GM12878 (cell line): Measurements from ENCODE around the gene AP2A2. TPM values are rescaled to one million over a fixed set of nuclear protein-coding genes. Genes with fewer than 3 reads are reported as not detected.

Source experiments
- ATAC-seq: fragments of 200-7000 bp; cut with Tn5 transposase; 3 replicates; pipeline ENCODE4 v1.9.1; 2020; ENCODE audit warnings: mild to moderate bottlenecking, moderate library complexity
- Bru-seq: library from RNA; stranded (reverse); fragments of 400-500 nt; gene quantifications from one replicate; lab custom pipeline; 2021; lab: Mats Ljungman, UMichigan
- BruChase-seq, 2 experiments: library from RNA; stranded (reverse); fragments of 400-500 nt; gene quantifications; one replicate each; lab custom pipeline; 2021; lab: Mats Ljungman, UMichigan
- BruUV-seq: library from RNA; stranded (reverse); fragments of 400-500 nt; replicated peaks from 2 replicates; lab custom pipeline; 2021; lab: Mats Ljungman, UMichigan
- CTCF ChIA-PET: fragments of 300-600 bp; sonication (Branson Sonifier 250); formaldehyde crosslinking; extraction: SDS; loops from one replicate; lab custom pipeline; 2021; ENCODE audit warnings: inconsistent platforms; lab: Yijun Ruan, JAX
- POLR2A ChIA-PET: fragments of 350-600 bp; formaldehyde crosslinking; extraction: SDS; loops from one replicate; lab custom pipeline; 2021; ENCODE audit warnings: inconsistent platforms; lab: Charles Lee
- RAD21 ChIA-PET: fragments of 300-600 bp; sonication (Branson Sonifier 250); formaldehyde crosslinking; loops from one replicate; lab custom pipeline; 2023; ENCODE audit warnings: antibody characterized with exemption; ENCODE audit not compliant: unreplicated experiment; lab: Charles Lee
- SMC1A ChIA-PET: fragments of 300-600 bp; sonication (Branson Sonifier 250); formaldehyde crosslinking; loops from one replicate; lab custom pipeline; 2023; ENCODE audit not compliant: unreplicated experiment, uncharacterized antibody; lab: Charles Lee
- DNase-seq: peaks from one replicate; pipeline ENCODE4 v3.0.0-alpha.2; 2011; ENCODE audit warnings: low read depth, low spot score
- FAIRE-seq: peaks from 3 replicates; lab custom pipeline; 2011; peaks lifted over from hg19 to GRCh38; lab: Jason Lieb, UNC
- H2AFZ ChIP-seq: 2 replicates; pipeline ENCODE4 v1.6.0; 2011; ENCODE audit warnings: low read depth, low read length, control low read depth; ENCODE audit not compliant: control insufficient read depth
- H3K27ac ChIP-seq: 2 replicates; pipeline ENCODE4 v1.5.1; 2011; ENCODE audit warnings: control low read depth; ENCODE audit not compliant: control insufficient read depth, insufficient read depth
- H3K27me3 ChIP-seq, 2 experiments: replicated peaks in 1 of 2; 2 replicates each; pipeline versions ENCODE4 v1.6.0 to v1.6.1; 2011; ENCODE audit warnings: low read length in 1 of 2; ENCODE audit not compliant: control insufficient read depth in 2 of 2, insufficient read depth in 2 of 2
- H3K36me3 ChIP-seq, 2 experiments: 2 replicates each; pipeline ENCODE4 v1.5.1; 2011; ENCODE audit warnings: low read length in 1 of 2; ENCODE audit not compliant: control insufficient read depth in 2 of 2, insufficient read depth in 2 of 2
- H3K4me1 ChIP-seq: 2 replicates; pipeline ENCODE4 v1.6.1; 2011; ENCODE audit warnings: mild to moderate bottlenecking, low read length, moderate library complexity, mixed read lengths; ENCODE audit not compliant: control insufficient read depth, insufficient read depth
- H3K4me2 ChIP-seq: 2 replicates; pipeline ENCODE4 v1.6.0; 2011; ENCODE audit warnings: control low read depth; ENCODE audit not compliant: control insufficient read depth, insufficient read depth
- H3K4me3 ChIP-seq: fragments of 200-600 bp; sonication (generic); 2 replicates; pipeline ENCODE4 v1.5.1; 2016
- H3K79me2 ChIP-seq: 2 replicates; pipeline ENCODE4 v1.6.0; 2011; ENCODE audit warnings: low read length; ENCODE audit not compliant: control insufficient read depth, insufficient read depth
- H3K9ac ChIP-seq: 2 replicates; pipeline ENCODE4 v1.8.0; 2011; ENCODE audit warnings: low read length, control low read depth, mixed read lengths; ENCODE audit not compliant: control insufficient read depth, insufficient read depth
- H3K9me3 ChIP-seq: replicated peaks from 3 replicates; pipeline ENCODE4 v1.5.1; 2011; ENCODE audit warnings: mild to moderate bottlenecking, low read length; ENCODE audit not compliant: control insufficient read depth, insufficient read depth
- H4K20me1 ChIP-seq: 2 replicates; pipeline ENCODE4 v1.6.0; 2011; ENCODE audit not compliant: control insufficient read depth, insufficient read depth
- CREB1 ChIP-seq: IDR thresholded peaks from 2 replicates; pipeline ENCODE4 v1.6.1; 2012; ENCODE audit warnings: low read depth, mild to moderate bottlenecking, inconsistent platforms
- DPF2 ChIP-seq: fragments of 450-650 bp; IDR thresholded peaks from 2 replicates; pipeline ENCODE4 v1.6.1; 2017; ENCODE audit warnings: mild to moderate bottlenecking
- IKZF2 ChIP-seq, 2 experiments: fragments of 450-650 bp; IDR thresholded peaks; 2 replicates each; pipeline ENCODE4 v1.6.1; 2017; ENCODE audit warnings: mild to moderate bottlenecking in 2 of 2, moderate library complexity in 2 of 2
- KLF5 ChIP-seq: fragments of 450-650 bp; IDR thresholded peaks from 2 replicates; pipeline ENCODE4 v1.6.1; 2014; ENCODE audit warnings: mild to moderate bottlenecking; ENCODE audit not compliant: partially characterized antibody
- NR2F1 ChIP-seq: fragments of 450-650 bp; conservative IDR thresholded peaks from 2 replicates; pipeline ENCODE4 v1.6.1; 2017; ENCODE audit warnings: mild to moderate bottlenecking
- POLR2A ChIP-seq: IDR thresholded peaks from 2 replicates; pipeline ENCODE4 v1.6.1; 2011; ENCODE audit warnings: low read depth, mild to moderate bottlenecking, low read length
- RAD21 ChIP-seq: IDR thresholded peaks from 2 replicates; pipeline ENCODE4 v1.6.1; 2011; ENCODE audit warnings: mild to moderate bottlenecking, low read depth, low read length, moderate library complexity; ENCODE audit not compliant: insufficient read depth
- RB1 ChIP-seq: fragments of 450-650 bp; formaldehyde crosslinking; IDR thresholded peaks from 2 replicates; pipeline ENCODE4 v1.6.1; 2017; ENCODE audit warnings: mild to moderate bottlenecking, borderline replicate concordance
- YY1 ChIP-seq: IDR thresholded peaks from 2 replicates; pipeline ENCODE4 v1.6.1; 2011; ENCODE audit warnings: low read depth, mild to moderate bottlenecking, low read length
- ZNF207 ChIP-seq: fragments of 450-650 bp; IDR thresholded peaks from 2 replicates; pipeline ENCODE4 v1.6.1; 2014; ENCODE audit warnings: antibody characterized with exemption, mild to moderate bottlenecking, borderline replicate concordance
- ZNF217 ChIP-seq: fragments of 450-650 bp; IDR thresholded peaks from 2 replicates; pipeline ENCODE4 v1.6.1; 2017; ENCODE audit warnings: antibody characterized with exemption, mild to moderate bottlenecking
- WGBS: methylation state at CpG from one replicate; pipeline ENCODE4 v1.1.6; 2016; ENCODE audit warnings: low lambda C conversion rate; ENCODE audit not compliant: insufficient replicate concordance, insufficient coverage; ENCODE audit errors: missing lambda C conversion rate; 5-methylcytosine and 5-hydroxymethylcytosine counted together
- in situ Hi-C: fragments of 300-500 bp; cut with MboI; formaldehyde crosslinking; loops from 9 replicates; pipeline ENCODE4 v1.14.3; 2018; ENCODE audit warnings: mixed read lengths
- intact Hi-C: fragments of 100-400 bp; cut with micrococcal nuclease; formaldehyde crosslinking; loops from one replicate; pipeline ENCODE4 v1.14.2; 2022; ENCODE audit not compliant: unreplicated experiment
- long read RNA-seq, 2 experiments: library from polyadenylated mRNA; unstranded; transcript quantifications; one replicate each; pipeline ENCODE4 v2.0.0, GENCODE V29; 2019 to 2020
- polyA minus RNA-seq, 3 experiments: library from RNA; depleted of rRNA, polyadenylated mRNA; stranded (reverse); fragments of >200 nt; gene quantifications; 2 replicates each; pipeline ENCODE4 v1.2.3, GENCODE V29; 2011
- polyA plus RNA-seq, 11 experiments: library from polyadenylated mRNA; depleted of rRNA in 4 of 11; unstranded in 6 of 11; stranded (reverse) in 5 of 11; fragments of >200 nt; fragmentation: Nextera tagmentation in 4 of 11; fragmentation: Illumina TruSeq in 1 of 11; extraction: Ambion mirVana in 4 of 11; extraction: Trizol in 1 of 11; gene quantifications; 1 replicate in 1 of 11; 2 replicates in 10 of 11; pipeline versions ENCODE4 v1.2.1 to v1.2.3, GENCODE V29; 2011 to 2016; ENCODE audit warnings: inconsistent platforms in 2 of 11, missing spikeins in 2 of 11, low read depth in 1 of 11
- total RNA-seq, 4 experiments: library from RNA; depleted of rRNA in 3 of 4; stranded (reverse); fragments of >200 nt in 3 of 4; fragmentation: Illumina TruSeq in 1 of 4; extraction: Trizol in 1 of 4; gene quantifications; 2 replicates each; pipeline versions ENCODE4 v1.2.1 to v1.2.3, GENCODE V29; 2013 to 2021
- TF ChIP-seq, protein P1 (sequence below): fragments of 450-650 bp; conservative IDR thresholded peaks from 2 replicates; pipeline ENCODE4 v1.6.1; 2017; ENCODE audit warnings: mild to moderate bottlenecking, moderate library complexity
- TF ChIP-seq, protein P2 (sequence below), 3 experiments: IDR thresholded peaks in 2 of 3; conservative IDR thresholded peaks in 1 of 3; 2 replicates each; pipeline ENCODE4 v1.5.1; 2011; ENCODE audit warnings: low read depth in 3 of 3, low read length in 3 of 3, mild to moderate bottlenecking in 3 of 3, control low read depth in 2 of 3, moderate library complexity in 2 of 3, inconsistent platforms in 1 of 3, mixed read lengths in 1 of 3; ENCODE audit not compliant: control insufficient read depth in 2 of 3, insufficient read depth in 1 of 3; ENCODE audit errors: extremely low read depth in 1 of 3
- TF ChIP-seq, protein P3 (sequence below): fragments of 450-650 bp; IDR thresholded peaks from 2 replicates; pipeline ENCODE4 v1.6.1; 2016; ENCODE audit warnings: mild to moderate bottlenecking

The AP2A2 gene
- total RNA-seq (2013; cell fraction: nucleolus; rRNA removed): 81.6 and 92.4 TPM in 2 replicates
- total RNA-seq (2014; rRNA removed) (12.8 and 15.1 TPM in 2 replicates), total RNA-seq (2014; rRNA removed; fragmentation: Illumina TruSeq; extraction: Trizol) (17.7 TPM in 2 replicates), total RNA-seq (2021) (42.0 and 46.8 TPM in 2 replicates), polyA plus RNA-seq (2011; rRNA removed) (23.2 and 34.8 TPM in 2 replicates), polyA plus RNA-seq (2014; fragmentation: Illumina TruSeq; extraction: Trizol) (39.6 and 48.8 TPM in 2 replicates), polyA plus RNA-seq (2014; fragmentation: Nextera tagmentation; extraction: Ambion mirVana) (1 to 10 TPM in 1 of 2 experiments, under 1 TPM in 1; 0.58 to 2.6 TPM), polyA plus RNA-seq (2014; rRNA removed) (26.4 and 32.6 TPM in 2 replicates), polyA plus RNA-seq (2016; fragmentation: Nextera tagmentation; extraction: Ambion mirVana) (10 to 100 TPM; 14.4 to 18.8 TPM), polyA minus RNA-seq (2011; rRNA and poly(A)+ RNA removed) (40.8 and 41.6 TPM in 2 replicates), Bru-seq, nascent RNA (percentile 64 among the genes with signal in this experiment), BruChase-seq, experiment 1, labeled RNA remaining after a 6-hour chase (percentile 81 among the genes with signal in this experiment), BruChase-seq, experiment 2, labeled RNA remaining after a 2-hour chase (percentile 73 among the genes with signal in this experiment)
- 27.9 TPM for polyA plus RNA-seq (2011; ENCODE audit: low read depth)
- 27.5 and 29.6 TPM in 2 replicates for polyA plus RNA-seq (2011; cell fraction: cytosol; rRNA removed)
- polyA plus RNA-seq (2011; cell fraction: nucleus; rRNA removed): 106 and 121 TPM in 2 replicates
- 21.7 and 22.3 TPM in 2 replicates for polyA plus RNA-seq (2012)
- 24.7 and 32.3 TPM in 2 replicates for polyA minus RNA-seq (2011; cell fraction: cytosol; rRNA and poly(A)+ RNA removed)
- 23.9 and 38.2 TPM in 2 replicates for polyA minus RNA-seq (2011; cell fraction: nucleus; rRNA and poly(A)+ RNA removed)
- long read RNA-seq, experiment 1, partial matches to known transcripts: 0 of 1 reads
- long read RNA-seq, experiment 1, other reads (novel, unspliced or antisense): 1 of 1 reads
- long read RNA-seq, experiment 2, partial matches to known transcripts: 1 of 2 reads
- long read RNA-seq, experiment 2, other reads (novel, unspliced or antisense): 1 of 2 reads

DNA sequence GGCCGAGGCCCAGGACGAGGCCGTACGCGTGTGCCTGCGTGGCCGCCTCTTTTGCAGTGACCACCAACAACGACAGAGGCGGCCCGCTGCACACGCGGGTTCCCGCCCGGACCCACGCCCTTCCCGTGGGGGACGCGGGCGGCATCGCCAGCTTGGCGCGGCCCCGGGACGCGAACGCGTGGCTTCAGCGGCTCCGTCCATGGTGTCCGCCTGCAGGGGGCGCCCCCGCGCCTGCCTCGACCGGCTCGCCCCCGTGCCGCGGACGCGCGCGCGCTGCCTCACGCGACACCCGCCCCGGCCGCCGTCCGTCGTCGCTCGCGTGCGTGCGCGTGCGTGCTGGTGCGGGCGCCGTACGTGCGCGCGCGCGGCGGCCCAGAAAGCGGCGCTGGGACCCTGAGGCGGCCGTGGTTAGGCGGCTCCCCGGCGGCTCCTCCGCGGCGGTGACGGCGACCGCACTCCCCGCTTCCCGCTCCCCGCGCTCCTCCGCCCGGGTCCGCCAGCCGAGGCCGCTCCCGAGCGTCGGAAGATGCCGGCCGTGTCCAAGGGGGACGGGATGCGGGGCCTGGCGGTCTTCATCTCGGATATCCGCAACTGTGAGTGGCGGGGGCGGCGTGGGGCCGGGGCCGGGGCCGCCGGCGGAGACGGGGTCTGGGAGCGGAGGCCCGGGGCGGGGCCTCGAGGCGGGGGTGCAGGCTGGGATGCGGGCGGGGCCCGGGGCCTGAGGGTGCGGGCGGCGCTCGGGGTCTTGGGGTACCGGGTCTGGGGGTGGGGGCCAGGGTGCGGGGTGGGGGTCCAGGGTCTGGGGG lies at the start of gene AP2A2:
TSS of gene AP2A2 (plus strand) at position 375 of the 806 bp plus-strand sequence. CDS start at position 527, 152 bp downstream.
- no peak for DNase-seq
- no peaks in the 10 kb centered on the region for H3K27me3 ChIP-seq
- H3K4me3 ChIP-seq: peak within 1 kb of the TSS; percentile 66
- H3K9ac ChIP-seq: peak within 1 kb of the TSS; percentile 70
- peak within 1 kb of the TSS; percentile 95 for H3K4me2 ChIP-seq
- POLR2A ChIA-PET: interaction anchor here (0.6 to 0.7 kb wide), 2 partner anchors 16 to 928 kb away, joined by 3 to 4 read pairs; no protein-coding TSS in a partner anchor
- intact Hi-C loops: loop anchor here (5.0 kb wide), 1 partner anchor 127 kb away; no protein-coding TSS in a partner anchor
- H3K9me3 ChIP-seq: no peaks in the 10 kb centered on the region
- H2AFZ ChIP-seq: peak within 1 kb of the TSS; percentile 79
- CTCF ChIA-PET: interaction anchor here (1.5 kb wide), 1 partner anchor 80 kb away, joined by 3 read pairs; no protein-coding TSS in a partner anchor
- H3K27ac ChIP-seq: peak within 1 kb of the TSS; percentile 63
- in situ Hi-C loops: no loop called here
- no peak for FAIRE-seq
- WGBS: 9% methylated on average over 71 of the region's 124 CpGs
- no peaks in the 10 kb centered on the region for H4K20me1 ChIP-seq
- H3K4me1 ChIP-seq: peaks cover 7% of the 10 kb centered on the region; the same call in 1 of the 2 replicates
- BruUV-seq: no TSS peak
- peaks cover 29% of the 10 kb centered on the region for H3K79me2 ChIP-seq
- SMC1A ChIA-PET: no interaction called here
- peak; percentile 78 for ATAC-seq
- RAD21 ChIA-PET: interaction anchor here (1.2 kb wide), 1 partner anchor 15 kb away, joined by 3 read pairs; the partner anchor contains the start of gene CHID1
- H3K36me3 ChIP-seq: no peaks in the 10 kb centered on the region
- TF ChIP-seq, protein P1, sequence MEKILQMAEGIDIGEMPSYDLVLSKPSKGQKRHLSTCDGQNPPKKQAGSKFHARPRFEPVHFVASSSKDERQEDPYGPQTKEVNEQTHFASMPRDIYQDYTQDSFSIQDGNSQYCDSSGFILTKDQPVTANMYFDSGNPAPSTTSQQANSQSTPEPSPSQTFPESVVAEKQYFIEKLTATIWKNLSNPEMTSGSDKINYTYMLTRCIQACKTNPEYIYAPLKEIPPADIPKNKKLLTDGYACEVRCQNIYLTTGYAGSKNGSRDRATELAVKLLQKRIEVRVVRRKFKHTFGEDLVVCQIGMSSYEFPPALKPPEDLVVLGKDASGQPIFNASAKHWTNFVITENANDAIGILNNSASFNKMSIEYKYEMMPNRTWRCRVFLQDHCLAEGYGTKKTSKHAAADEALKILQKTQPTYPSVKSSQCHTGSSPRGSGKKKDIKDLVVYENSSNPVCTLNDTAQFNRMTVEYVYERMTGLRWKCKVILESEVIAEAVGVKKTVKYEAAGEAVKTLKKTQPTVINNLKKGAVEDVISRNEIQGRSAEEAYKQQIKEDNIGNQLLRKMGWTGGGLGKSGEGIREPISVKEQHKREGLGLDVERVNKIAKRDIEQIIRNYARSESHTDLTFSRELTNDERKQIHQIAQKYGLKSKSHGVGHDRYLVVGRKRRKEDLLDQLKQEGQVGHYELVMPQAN: peak; percentile 90
- TF ChIP-seq ZNF207: 0 out of 2 replicates have a peak, but pooled peaks have one; percentile 62
- peak; percentile 100 for TF ChIP-seq ZNF217
- TF ChIP-seq, protein P2, sequence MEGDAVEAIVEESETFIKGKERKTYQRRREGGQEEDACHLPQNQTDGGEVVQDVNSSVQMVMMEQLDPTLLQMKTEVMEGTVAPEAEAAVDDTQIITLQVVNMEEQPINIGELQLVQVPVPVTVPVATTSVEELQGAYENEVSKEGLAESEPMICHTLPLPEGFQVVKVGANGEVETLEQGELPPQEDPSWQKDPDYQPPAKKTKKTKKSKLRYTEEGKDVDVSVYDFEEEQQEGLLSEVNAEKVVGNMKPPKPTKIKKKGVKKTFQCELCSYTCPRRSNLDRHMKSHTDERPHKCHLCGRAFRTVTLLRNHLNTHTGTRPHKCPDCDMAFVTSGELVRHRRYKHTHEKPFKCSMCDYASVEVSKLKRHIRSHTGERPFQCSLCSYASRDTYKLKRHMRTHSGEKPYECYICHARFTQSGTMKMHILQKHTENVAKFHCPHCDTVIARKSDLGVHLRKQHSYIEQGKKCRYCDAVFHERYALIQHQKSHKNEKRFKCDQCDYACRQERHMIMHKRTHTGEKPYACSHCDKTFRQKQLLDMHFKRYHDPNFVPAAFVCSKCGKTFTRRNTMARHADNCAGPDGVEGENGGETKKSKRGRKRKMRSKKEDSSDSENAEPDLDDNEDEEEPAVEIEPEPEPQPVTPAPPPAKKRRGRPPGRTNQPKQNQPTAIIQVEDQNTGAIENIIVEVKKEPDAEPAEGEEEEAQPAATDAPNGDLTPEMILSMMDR (IDR thresholded peaks at IDR 0.05 in 2 of 3, conservative IDR thresholded peaks at IDR 0.05 in 1 of 3; ENCODE audit: control insufficient read depth in 2 of 3, extremely low read depth in 1 of 3, insufficient read depth in 1 of 3, low read depth in 3 of 3, low read length in 3 of 3): peak; percentile 46 to 77 (median 58); a peak in 5 of 6 replicates
- TF ChIP-seq NR2F1: peak; percentile 69
- peak; percentile 92 for TF ChIP-seq DPF2
- peak; percentile 89; the same call in 1 of the 2 replicates for TF ChIP-seq RB1
- TF ChIP-seq POLR2A: peak; percentile 82
- TF ChIP-seq KLF5: peak; percentile 57
- peak; percentile 9; the same call in 1 of the 2 replicates for TF ChIP-seq CREB1
- TF ChIP-seq, protein P3, sequence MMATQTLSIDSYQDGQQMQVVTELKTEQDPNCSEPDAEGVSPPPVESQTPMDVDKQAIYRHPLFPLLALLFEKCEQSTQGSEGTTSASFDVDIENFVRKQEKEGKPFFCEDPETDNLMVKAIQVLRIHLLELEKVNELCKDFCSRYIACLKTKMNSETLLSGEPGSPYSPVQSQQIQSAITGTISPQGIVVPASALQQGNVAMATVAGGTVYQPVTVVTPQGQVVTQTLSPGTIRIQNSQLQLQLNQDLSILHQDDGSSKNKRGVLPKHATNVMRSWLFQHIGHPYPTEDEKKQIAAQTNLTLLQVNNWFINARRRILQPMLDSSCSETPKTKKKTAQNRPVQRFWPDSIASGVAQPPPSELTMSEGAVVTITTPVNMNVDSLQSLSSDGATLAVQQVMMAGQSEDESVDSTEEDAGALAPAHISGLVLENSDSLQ: no peak
- TF ChIP-seq IKZF2 (IDR thresholded peaks at IDR 0.05): no peak
- TF ChIP-seq YY1: peak; percentile 69
- TF ChIP-seq RAD21: peak; percentile 17; the same call in 1 of the 2 replicates
